GM18505 (cell line): ENCODE measurements around the gene CLPTM1.
"Not testable (repeated sequence)": the region's sequence is repeated elsewhere in the genome, so short reads cannot be mapped to it uniquely, and the experiment has no call there.

Experiments
- ATAC-seq: cut with Tn5 transposase; IDR thresholded peaks from one replicate; pipeline ENCODE4 v1.9.1; 2021; ENCODE audit not compliant: unreplicated experiment
- POLR2A ChIP-seq: IDR thresholded peaks from 4 replicates; pipeline ENCODE4 v1.6.1; 2011; ENCODE audit warnings: borderline replicate concordance; ENCODE audit not compliant: insufficient read depth, insufficient read length; ENCODE audit errors: extremely low read depth

Gene CLPTM1

DNA sequence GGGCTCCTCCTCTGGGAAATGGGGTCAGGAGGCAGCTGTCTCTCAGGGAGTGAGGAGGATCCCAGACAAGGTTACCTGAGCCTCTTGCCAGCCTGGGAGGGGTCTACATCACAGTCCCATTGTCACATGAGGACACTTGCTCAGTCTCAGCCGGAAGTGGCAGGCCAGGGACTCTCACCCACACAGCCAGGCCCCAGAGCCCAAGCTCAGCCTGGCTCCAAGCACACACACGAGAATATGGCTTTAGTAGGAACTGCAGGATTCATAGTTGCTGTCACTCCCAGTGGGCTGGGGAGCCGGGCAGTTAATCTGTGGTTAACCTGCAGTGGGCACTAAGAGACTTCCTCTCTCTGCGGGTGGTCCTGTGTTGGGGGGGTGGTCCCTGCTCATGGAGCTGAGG is 30.3 kb downstream of the CLPTM1 start:
- TF ChIP-seq POLR2A = no peak
- no peak for ATAC-seq

DNA sequence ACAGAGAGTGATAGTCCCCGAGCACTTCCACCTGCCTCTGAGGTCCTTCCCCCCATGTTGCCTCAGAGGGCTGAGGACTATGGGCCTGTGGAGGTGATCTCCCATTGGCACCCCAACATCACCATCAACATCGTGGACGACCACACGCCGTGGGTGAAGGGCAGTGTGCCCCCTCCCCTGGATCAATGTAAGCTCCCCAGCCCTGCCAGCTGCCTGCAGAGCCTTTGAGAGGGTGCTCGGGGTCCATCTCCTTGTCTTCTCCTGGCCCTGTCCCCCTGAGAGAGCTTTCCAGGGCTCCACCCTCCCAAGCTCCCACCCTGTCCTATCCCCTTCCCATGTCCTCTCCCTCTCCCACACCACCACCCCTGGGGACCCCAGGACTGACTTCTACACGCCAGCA is 31.2 kb downstream of the CLPTM1 start:
- TF ChIP-seq POLR2A = no peak

DNA sequence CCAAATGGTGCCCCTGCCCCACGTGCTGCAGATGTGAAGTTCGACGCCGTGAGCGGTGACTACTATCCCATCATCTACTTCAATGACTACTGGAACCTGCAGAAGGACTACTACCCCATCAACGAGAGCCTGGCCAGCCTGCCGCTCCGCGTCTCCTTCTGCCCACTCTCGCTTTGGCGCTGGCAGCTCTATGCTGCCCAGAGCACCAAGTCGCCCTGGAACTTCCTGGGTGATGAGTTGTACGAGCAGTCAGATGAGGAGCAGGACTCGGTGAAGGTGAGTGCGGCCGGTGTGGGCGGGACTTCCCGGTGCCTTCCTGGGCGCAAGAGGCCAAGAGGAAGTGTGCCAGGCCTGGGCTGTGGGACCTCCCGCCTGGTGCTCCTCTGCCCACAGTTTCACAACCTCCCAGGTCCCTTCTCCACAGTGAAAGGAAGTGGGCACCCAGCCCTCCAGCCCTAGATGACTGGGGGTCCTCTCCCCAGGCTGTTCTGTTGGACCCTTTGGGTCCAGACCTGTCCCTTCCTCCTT is 32.0 kb downstream of the CLPTM1 start:
- ATAC-seq = no peak
- no peak for TF ChIP-seq POLR2A

More for the DNA sequence above, 31.2 kb downstream of the CLPTM1 start:
- ATAC-seq = no peak

DNA sequence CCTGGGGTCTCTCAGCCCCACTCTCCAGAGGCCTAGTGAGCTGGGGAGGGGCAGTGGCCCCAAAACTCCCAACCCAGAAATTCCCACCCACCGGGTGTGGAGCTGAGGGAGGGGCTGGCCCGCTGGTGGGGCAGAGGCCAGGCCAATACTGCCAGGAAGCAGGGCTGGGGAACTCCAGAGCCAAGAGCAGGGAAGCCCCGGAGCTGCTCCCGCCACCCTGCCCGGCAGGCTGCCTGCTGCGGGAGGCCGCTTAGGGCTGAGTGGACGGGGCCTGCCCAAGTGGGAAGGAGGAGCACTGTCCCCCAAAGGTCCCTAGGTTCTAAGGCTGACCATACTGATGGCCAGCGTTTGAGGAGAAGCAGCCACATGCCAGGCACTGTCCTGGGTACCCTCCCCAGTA is 33.1 kb downstream of the CLPTM1 start:
- TF ChIP-seq POLR2A = no peak
- ATAC-seq = no peak

DNA sequence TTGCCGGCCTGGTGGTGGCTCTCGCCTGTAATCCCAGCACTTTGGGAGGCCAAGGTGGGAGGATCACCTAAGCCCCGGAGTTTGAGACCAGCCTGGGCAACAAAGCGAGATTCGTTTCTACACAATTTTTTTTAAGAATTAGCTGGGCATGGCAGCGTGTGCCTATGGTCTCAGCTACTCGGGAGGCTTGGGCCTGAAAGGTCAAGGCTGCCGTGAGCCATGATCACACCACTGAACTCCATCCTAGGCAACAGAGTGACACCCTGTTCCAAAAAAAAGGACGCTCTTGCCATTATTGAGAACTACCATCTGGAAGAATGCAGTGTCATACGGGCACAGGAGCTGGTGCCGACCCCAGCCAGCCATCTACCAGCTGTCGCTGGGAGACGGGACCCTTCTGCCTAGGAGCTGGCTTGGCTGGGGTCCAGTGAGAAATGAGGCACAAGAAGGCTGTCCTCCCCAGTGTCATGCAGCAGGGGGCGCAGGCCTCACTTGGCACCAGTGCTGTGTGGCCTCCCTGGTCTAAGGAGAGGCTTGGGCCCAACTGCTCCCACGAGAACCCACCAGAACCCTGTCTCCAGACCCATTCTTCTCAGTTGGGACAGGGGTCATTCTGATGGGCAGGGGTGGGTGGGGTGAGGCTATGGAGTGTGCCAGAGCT is 33.8 kb downstream of the CLPTM1 start:
- no peak for TF ChIP-seq POLR2A
- no peak for ATAC-seq

DNA sequence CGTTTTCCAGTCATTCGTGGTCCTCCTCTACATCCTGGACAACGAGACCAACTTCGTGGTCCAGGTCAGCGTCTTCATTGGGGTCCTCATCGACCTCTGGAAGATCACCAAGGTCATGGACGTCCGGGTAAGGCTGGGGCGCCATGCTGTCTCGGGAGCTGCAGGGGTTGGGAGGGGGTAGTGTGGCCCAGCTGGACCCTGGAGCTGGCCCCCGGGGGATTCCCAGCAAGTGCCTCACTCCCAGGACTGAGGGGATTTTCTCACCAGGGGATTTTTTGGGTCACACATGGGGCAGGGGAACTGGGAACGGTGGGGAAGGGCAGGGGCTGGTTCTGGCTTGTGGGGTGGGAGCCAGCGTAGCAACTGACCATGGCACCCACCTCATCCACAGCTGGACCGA is 35.3 kb downstream of the CLPTM1 start:
- no peak for TF ChIP-seq POLR2A
- ATAC-seq = no peak

DNA sequence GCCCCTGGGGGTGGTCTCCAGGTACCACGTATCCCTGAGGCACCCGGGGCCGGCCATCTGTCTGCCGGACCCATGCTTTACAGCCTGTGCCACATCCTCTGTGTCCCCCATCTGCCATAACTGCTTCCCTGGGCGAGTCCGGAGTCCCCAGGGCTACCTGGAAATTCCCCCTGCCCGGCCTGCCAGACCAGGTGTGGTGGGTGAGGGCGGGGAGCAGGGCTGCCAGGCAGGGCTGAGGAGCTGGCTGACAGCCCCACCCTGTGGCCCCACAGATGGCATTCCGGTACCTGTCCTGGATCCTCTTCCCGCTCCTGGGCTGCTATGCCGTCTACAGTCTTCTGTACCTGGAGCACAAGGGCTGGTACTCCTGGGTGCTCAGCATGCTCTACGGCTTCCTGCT is 35.8 kb downstream of the CLPTM1 start:
- no peak for ATAC-seq
- no peak for TF ChIP-seq POLR2A

DNA sequence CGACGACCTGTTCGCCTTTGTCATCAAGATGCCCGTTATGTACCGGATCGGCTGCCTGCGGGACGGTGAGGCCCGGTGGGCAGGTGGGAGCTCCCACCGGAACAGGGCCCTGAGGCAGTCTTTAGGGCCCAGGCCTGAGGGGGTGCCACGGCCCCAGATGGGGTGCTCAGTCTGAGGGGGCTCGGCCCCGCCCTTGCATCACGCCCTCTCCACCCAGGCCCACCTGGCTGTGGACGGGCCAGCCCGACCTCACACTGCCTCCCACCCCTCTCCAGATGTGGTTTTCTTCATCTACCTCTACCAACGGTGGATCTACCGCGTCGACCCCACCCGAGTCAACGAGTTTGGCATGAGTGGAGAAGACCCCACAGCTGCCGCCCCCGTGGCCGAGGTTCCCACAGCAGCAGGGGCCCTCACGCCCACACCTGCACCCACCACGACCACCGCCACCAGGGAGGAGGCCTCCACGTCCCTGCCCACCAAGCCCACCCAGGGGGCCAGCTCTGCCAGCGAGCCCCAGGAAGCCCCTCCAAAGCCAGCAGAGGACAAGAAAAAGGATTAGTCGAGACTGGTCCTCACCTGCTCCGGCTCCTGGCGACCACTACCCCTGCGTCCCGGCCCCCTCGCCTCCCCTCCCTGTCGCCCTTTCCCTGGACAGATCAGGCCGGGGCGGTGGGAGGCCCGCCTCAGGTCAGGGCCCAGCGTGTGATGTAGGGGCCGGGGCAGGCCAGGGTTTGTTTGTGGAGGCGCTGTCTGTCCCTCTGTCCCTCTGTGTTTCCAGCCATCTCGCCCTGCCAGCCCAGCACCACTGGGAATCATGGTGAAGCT is 37.4 kb downstream of the CLPTM1 start:
- TF ChIP-seq POLR2A = no peak
- ATAC-seq = no peak

DNA sequence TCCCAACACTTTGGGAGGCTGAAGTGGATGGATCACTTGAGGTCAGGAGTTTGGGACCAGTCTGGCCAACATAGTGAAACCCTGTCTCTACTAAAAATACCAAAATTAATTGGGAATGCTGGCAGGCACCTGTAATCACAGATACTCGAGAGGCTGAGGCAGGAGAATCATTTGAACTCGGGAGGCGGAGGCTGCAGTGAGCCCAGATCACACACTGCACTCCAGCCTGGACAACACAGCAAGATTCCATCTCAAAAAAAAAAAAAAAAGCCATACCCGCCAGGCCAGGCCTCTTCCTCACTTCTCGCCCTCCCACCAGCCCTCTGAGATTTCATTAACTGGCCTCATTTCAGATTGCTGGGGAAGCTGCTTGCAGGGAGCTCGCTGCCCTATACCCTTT is 38.3 kb downstream of the CLPTM1 start:
- no peak for TF ChIP-seq POLR2A
- ATAC-seq = no peak

DNA sequence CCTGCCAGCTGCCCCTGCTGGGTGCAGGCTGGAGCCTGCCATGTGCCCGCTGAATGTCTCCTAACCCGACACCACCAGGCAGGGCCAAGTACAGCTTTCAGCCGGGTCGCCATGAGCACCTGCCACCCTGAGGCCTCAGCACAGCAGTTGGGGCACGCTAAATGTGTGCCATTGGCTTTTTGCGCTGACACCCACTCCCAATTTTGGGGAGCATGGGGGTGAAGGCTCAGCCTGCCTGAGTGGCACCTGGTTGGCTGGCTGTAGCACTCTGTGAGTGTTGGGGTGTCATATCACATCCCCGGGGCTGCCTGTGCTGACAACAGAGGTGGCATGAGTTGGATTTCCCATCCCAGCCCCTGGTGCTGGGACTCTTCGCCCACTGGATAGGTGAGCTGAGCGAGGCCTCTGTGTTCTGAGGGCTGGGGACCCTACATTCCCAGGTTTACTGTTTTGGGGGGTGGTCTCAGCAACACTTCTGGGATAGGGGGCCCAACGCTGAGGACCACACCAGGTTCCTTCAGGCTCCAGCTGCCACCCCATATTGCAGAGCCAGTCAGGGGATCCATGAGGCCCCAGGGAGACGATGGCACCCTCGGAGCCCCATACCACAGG is 38.9 kb downstream of the CLPTM1 start:
- ATAC-seq = no peak
- no peak for TF ChIP-seq POLR2A

DNA sequence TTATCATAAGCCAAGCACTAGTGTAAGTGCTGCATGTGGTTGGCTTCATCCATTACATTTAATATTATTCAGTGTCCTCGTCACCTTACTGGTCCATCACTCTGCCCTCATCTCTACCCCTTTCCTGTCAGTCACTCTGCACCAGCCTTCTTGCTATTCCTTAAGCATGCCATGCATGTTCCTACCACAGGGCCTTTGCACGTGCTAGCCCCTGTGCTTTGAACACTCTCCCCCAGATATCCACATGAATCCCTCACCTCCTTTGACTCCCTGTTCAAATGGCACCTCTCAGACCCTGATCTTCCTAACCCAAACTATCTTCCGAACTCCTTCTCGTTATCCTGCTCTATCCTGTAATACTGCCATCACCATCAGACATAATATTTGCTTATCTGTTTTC is 42.8 kb downstream of the CLPTM1 start:
- no peak for TF ChIP-seq POLR2A
- ATAC-seq = no peak

DNA sequence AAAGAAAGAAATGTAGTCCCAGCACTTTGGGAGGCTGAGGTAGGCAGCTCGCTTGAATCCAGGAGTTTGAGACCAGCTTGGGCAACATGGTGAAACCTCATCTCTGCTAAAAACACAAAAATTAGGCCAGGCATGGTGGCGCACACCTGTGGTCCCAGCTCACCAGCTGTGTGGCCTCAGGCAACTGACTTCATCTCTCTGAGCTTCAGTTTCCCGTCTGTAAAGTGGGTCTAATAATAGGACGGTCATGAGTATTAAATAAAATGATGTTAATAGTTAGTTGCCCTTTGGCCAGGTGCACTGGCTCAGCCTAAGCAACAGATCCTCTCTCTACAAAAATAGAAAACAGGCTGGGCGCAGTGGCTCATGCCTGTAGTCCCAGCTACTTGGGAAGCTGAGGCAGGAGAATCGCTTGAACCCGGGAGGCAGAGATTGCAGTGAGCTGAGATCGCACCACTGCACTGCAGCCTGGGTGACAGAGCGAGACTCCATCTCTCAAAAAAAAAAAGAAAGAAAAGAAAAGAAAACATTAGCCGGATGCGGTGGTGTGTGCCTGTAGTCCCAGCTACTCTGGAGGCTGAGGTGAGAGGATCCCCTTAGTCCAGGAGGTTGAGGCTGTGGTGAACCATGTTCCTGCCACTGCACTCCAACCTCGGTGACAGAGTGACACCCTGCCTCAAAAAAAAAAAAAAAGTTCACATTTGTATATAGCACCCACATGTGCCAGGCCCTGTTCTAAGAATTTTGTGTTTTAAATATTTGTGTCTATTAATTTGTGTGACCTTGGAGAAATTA is 44.1 kb downstream of the CLPTM1 start:
- ATAC-seq = not testable (repeated sequence)

DNA sequence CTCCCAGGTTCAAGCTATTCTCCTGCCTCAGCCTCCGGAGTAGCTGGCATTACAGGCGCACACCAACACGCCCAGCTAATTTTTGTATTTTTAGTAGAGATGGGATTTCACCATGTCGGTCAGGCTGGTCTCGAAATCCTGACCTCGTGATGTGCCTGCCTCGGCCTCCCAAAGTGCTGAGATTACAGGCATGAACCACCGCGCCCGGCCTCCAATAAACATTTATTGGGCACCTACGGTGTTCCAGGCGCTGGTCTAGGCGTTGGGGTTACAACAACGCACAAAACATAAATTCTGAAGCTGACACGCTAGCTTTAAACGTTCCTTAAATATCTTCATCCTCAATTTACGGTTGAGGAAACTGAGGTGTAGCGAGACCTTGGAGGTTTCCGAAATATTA is 45.5 kb downstream of the CLPTM1 start:
- ATAC-seq = not testable (repeated sequence)
